ENCODE measurements around the gene PROX1.
A peak's percentile ranks its signal among the peaks of the same experiment; 100 is the strongest.

PROX1 gene

GRCh38 chr1:213980906-213981305, 6.9 kb upstream of the PROX1 start:
- no peak for DNase-seq

GRCh38 chr1:213982289-213982671, 5.5 kb upstream of the PROX1 start:
- no peak for DNase-seq

- DNase-seq, result peak; percentile 53
Measured at GRCh38 chr1:213982672-213983492, 4.9 kb upstream of the PROX1 start.

GRCh38 chr1:213983493-213984386, 4.0 kb upstream of the PROX1 start:
- no peak for DNase-seq

GRCh38 chr1:213984387-213985208, 3.2 kb upstream of the PROX1 start:
- peak; percentile 75 for DNase-seq

- DNase-seq, result no peak
Measured at GRCh38 chr1:213985209-213986019, 2.4 kb upstream of the PROX1 start.

GRCh38 chr1:213986020-213986924, 1.5 kb upstream of the PROX1 start:
- DNase-seq, result no peak

- DNase-seq, result no peak
Measured at GRCh38 chr1:213986925-213987250, 885 bp upstream of the PROX1 start.

- DNase-seq, result no peak
Measured at GRCh38 chr1:213987422-213987926, 299 bp upstream of the PROX1 start.

- peak; percentile 73 for DNase-seq
Measured at GRCh38 chr1:213988507-213989001, 781 bp downstream of the PROX1 start.

- no peak for DNase-seq
Measured at GRCh38 chr1:213989002-213989855, 1.5 kb downstream of the PROX1 start.

- DNase-seq, result no peak
Measured at GRCh38 chr1:213993929-213994328, 6.2 kb downstream of the PROX1 start.

- no peak for DNase-seq
Measured at GRCh38 chr1:213994888-213995287, 7.1 kb downstream of the PROX1 start.

GRCh38 chr1:213995603-213996002, 7.8 kb downstream of the PROX1 start:
- DNase-seq, result no peak

GRCh38 chr1:213996320-213997037, 8.7 kb downstream of the PROX1 start:
- no peak for DNase-seq

- DNase-seq, result no peak
Measured at GRCh38 chr1:213997038-213997771, 9.4 kb downstream of the PROX1 start.

GRCh38 chr1:213997772-213998107, 10.0 kb downstream of the PROX1 start:
- DNase-seq, result no peak

- DNase-seq, result peak; percentile 40
Measured at GRCh38 chr1:213998785-213999184, 11.0 kb downstream of the PROX1 start.

GRCh38 chr1:213999732-214000131, 12.0 kb downstream of the PROX1 start:
- no peak for DNase-seq

Measured in NCI-H2107 (cell line).